GM18907 (cell line): Measurements from ENCODE around the gene EIF5A.

Experiments
- ATAC-seq: cut with Tn5 transposase; IDR thresholded peaks from one replicate; pipeline ENCODE4 v1.9.1; 2021; ENCODE audit warnings: mild to moderate bottlenecking, moderate library complexity; ENCODE audit not compliant: unreplicated experiment

Gene EIF5A

DNA sequence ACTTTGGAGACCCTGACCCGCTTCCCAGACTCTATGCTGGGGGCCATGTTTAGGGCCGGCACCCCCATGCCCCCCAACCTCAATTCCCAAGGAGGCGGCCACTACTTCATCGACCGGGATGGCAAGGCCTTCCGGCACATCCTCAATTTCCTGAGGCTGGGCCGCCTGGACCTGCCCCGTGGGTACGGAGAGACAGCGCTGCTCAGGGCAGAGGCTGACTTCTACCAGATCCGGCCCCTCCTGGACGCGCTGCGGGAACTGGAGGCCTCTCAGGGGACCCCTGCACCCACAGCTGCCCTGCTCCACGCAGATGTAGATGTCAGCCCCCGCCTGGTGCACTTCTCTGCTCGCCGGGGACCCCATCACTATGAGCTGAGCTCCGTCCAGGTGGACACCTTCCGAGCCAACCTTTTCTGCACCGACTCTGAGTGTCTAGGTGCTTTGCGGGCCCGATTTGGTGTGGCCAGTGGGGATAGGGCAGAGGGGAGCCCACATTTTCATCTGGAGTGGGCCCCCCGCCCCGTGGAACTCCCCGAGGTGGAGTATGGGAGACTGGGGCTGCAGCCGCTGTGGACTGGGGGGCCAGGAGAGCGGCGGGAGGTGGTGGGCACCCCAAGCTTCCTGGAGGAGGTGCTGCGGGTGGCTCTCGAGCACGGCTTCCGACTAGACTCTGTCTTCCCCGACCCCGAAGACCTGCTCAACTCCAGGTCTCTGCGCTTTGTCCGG lies 45.6 kb downstream of the EIF5A start:
- ATAC-seq, result no peak

DNA sequence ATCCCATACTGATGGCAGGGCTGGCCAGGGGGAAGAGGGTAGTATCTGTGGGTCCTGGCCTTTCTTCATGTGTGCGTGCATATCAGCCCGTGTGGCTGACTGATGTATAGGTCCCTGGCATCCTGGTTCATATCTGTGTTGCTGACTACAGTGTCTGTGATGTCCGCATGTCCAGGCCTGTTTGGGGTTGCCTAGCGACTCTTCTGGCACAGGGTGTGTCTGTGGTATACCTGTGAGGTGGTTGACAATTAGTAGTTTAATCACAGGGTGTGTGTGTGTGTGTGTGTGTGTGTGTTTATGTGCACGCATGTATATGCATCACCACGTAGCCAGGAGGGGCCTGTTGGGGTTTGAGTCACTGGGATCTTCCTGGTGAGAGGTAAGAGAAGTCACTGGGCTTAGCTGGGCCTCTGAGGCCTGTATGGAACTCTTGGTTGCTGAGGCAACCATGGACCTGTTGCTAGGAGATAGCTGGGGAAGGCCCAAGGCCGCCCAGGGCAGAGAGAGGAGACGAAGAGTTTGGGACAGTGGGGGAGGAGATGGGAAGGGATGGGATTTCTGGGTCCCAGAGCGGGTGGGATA lies 46.9 kb downstream of the EIF5A start:
- ATAC-seq, result no peak

DNA sequence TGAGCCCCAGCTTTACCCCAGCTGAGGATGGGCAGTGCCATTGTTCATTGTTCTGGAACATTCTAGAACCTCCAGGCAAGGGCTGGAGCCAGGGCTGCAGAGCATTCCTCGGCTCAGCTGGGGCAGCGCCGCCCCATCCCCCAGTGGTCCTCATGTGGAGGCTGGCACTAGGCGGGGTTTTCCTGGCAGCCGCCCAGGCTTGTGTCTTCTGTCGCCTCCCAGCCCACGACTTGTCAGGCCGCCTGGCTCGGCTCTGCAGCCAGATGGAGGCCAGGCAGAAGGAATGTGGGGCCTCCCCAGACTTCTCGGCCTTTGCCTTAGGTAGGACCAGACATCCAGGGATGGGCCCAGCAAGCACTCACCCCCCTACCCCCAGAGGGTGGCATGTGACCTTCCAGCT lies 47.6 kb downstream of the EIF5A start, which contains the start of gene TMEM95:
TMEM95 (plus strand) TSS at position 104 of the 400 bp plus-strand sequence; CDS start at position 153, 49 bp downstream.
- no peak for ATAC-seq

DNA sequence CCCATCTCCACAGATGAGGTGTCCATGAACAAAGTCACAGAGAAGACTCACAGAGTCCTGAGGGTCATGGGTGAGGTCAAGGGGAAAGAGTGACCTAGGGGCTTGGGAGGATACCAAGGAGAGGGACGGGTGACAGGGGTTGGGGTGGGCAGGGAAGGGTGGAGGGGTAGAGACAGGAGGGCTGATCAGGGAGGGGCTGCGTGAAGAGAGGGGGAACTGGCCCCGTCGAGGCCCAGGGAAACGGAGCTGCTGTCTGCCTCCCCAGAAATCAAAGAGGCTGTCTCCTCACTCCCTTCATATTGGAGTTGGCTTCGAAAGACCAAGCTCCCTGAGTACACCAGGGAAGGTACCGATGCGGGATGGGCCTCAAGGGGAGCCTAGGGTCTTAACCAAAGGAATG lies 48.1 kb downstream of the EIF5A start:
- ATAC-seq, result no peak

- ATAC-seq, result peak; percentile 30
These were observed 48.7 kb downstream of the EIF5A start for GRCh38 chr17:7356072-7356549.

GRCh38 chr17:7356756-7357155 lies 49.3 kb downstream of the EIF5A start:
- no peak for ATAC-seq

DNA sequence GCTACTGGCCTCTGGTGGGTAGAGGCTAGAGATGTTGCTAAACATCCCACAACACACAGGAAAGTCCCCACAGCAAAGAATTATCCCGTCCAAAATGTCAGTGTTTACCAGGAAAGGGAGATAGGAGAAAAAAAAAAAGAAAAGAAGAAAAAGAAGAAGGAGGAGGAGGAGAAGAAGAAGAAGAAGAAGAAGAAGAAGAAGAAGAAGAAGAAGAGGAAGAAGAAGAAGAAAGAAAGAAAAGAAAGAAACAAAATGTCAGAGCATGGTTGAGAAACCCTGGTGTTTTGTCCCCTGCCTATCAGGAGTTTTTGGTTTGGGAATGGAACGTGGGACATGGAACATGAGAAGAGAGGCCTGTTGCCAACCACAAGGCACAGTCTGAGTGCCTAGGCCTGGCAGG lies 50.0 kb downstream of the EIF5A start:
- ATAC-seq, result no peak

GRCh38 chr17:7361906-7362305 lies 54.5 kb downstream of the EIF5A start:
- no peak for ATAC-seq
